Right lobe of liver (tissue), 4 donors: ENCODE results near the gene APBB2.

Experiments
- POLR2A ChIP-seq: fragments of 450-650 bp; IDR thresholded peaks from one replicate; pipeline ENCODE4 v1.6.1; 2017; ENCODE audit warnings: antibody characterized with exemption, mild to moderate bottlenecking
- TF ChIP-seq, protein P1 (sequence below), 4 donors: fragments of 200-600 bp in 3 of 4; fragments of 450-650 bp in 1 of 4; IDR thresholded peaks; one replicate each; pipeline versions ENCODE4 v1.5.1 to v1.8.0; 2016 to 2022; ENCODE audit warnings: antibody characterized with exemption in 4 of 4, mild to moderate bottlenecking in 2 of 4
- donor health status: DM: no; HTN: no; CAD: no.
- donor health status: DM: no; HTN: no; CAD: no.
- donor health status: DM: no; HTN: yes; CAD: no.

DNA sequence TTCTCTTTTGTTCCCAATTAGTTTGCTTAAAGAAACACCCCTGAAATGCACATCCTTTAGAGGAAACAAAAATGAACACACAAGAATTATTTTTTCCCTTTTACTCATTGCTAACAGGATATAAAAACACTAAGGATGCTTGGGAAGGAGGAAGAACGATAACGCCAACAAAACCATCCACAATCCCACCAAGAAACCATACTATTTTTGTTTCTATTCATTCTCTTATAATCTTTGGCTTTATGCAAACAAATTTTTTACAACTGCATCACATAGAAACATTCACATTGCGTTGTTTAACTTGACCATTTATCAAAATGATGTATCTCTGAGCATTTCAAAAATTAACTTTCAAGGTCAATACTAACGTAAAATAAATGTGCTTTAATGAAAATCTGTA lies 12.0 kb downstream of the APBB2 start:
- TF ChIP-seq, protein P1, sequence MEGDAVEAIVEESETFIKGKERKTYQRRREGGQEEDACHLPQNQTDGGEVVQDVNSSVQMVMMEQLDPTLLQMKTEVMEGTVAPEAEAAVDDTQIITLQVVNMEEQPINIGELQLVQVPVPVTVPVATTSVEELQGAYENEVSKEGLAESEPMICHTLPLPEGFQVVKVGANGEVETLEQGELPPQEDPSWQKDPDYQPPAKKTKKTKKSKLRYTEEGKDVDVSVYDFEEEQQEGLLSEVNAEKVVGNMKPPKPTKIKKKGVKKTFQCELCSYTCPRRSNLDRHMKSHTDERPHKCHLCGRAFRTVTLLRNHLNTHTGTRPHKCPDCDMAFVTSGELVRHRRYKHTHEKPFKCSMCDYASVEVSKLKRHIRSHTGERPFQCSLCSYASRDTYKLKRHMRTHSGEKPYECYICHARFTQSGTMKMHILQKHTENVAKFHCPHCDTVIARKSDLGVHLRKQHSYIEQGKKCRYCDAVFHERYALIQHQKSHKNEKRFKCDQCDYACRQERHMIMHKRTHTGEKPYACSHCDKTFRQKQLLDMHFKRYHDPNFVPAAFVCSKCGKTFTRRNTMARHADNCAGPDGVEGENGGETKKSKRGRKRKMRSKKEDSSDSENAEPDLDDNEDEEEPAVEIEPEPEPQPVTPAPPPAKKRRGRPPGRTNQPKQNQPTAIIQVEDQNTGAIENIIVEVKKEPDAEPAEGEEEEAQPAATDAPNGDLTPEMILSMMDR (IDR thresholded peaks at IDR 0.05) = no peak
- no peak for TF ChIP-seq POLR2A
